GM23248 (cell line): ENCODE data around the gene KIAA1958. TPM values are rescaled to one million over a fixed set of nuclear protein-coding genes. Genes with fewer than 3 reads are reported as not detected.

Experiments used
- DNase-seq: peaks from one replicate; pipeline ENCODE4 v3.0.0-alpha.2; 2015
- H2AFZ ChIP-seq: fragments of 200-600 bp; sonication (generic); 2 replicates; pipeline ENCODE4 v1.6.1; 2016; ENCODE audit warnings: antibody characterized with exemption
- H3F3A ChIP-seq: fragments of 200-600 bp; sonication (generic); 2 replicates; pipeline ENCODE4 v1.6.1; 2016; ENCODE audit warnings: mild to moderate bottlenecking, antibody characterized with exemption, mixed run types; ENCODE audit not compliant: insufficient read depth
- H3K27ac ChIP-seq: fragments of 200-600 bp; sonication (generic); 2 replicates; pipeline ENCODE4 v1.5.1; 2016; ENCODE audit warnings: mild to moderate bottlenecking
- H3K27me3 ChIP-seq: fragments of 200-600 bp; sonication (generic); replicated peaks from 2 replicates; pipeline ENCODE4 v1.6.1; 2016; ENCODE audit warnings: mild to moderate bottlenecking; ENCODE audit not compliant: insufficient read depth
- H3K36me3 ChIP-seq: fragments of 200-600 bp; sonication (generic); 2 replicates; pipeline ENCODE4 v1.6.1; 2016; ENCODE audit warnings: low read depth, mild to moderate bottlenecking
- H3K4me1 ChIP-seq: fragments of 200-600 bp; sonication (generic); 2 replicates; pipeline ENCODE4 v1.6.1; 2016; ENCODE audit warnings: mild to moderate bottlenecking; ENCODE audit not compliant: insufficient read depth
- H3K4me2 ChIP-seq: fragments of 200-600 bp; sonication (generic); one replicate; pipeline ENCODE4 v1.6.1; 2016; ENCODE audit warnings: mild to moderate bottlenecking; ENCODE audit not compliant: unreplicated experiment
- H3K4me3 ChIP-seq: fragments of 200-600 bp; sonication (generic); 2 replicates; pipeline ENCODE4 v1.5.1; 2016; ENCODE audit warnings: mild to moderate bottlenecking
- H3K79me2 ChIP-seq: fragments of 200-600 bp; sonication (generic); 2 replicates; pipeline ENCODE4 v1.6.1; 2016; ENCODE audit warnings: mild to moderate bottlenecking; ENCODE audit not compliant: insufficient read depth
- H3K9ac ChIP-seq: fragments of 200-600 bp; sonication (generic); 2 replicates; pipeline ENCODE4 v1.6.1; 2016; ENCODE audit warnings: mild to moderate bottlenecking
- H3K9me2 ChIP-seq: fragments of 200-600 bp; sonication (generic); 2 replicates; pipeline ENCODE4 v1.6.1; 2016; ENCODE audit warnings: mixed run types, mild to moderate bottlenecking, moderate library complexity; ENCODE audit not compliant: insufficient read depth
- H3K9me3 ChIP-seq: fragments of 200-600 bp; sonication (generic); one replicate; pipeline ENCODE4 v1.6.1; 2017; ENCODE audit warnings: low read depth
- H4K20me1 ChIP-seq: fragments of 200-600 bp; sonication (generic); 2 replicates; pipeline ENCODE4 v1.6.0; 2016; ENCODE audit not compliant: insufficient read depth
- EZH2 ChIP-seq: fragments of 200-600 bp; sonication (generic); IDR thresholded peaks from 2 replicates; pipeline ENCODE4 v1.6.1; 2018; ENCODE audit warnings: antibody characterized with exemption, mild to moderate bottlenecking; ENCODE audit not compliant: insufficient read depth, poor library complexity, severe bottlenecking
- EZH2phosphoT487 ChIP-seq: fragments of 200-600 bp; sonication (generic); IDR thresholded peaks from 2 replicates; pipeline ENCODE4 v1.6.1; 2018; ENCODE audit warnings: antibody characterized with exemption, moderate library complexity, mild to moderate bottlenecking, low read depth; ENCODE audit not compliant: insufficient read depth
- WGBS, 2 experiments: methylation state at CpG; one replicate each; pipeline ENCODE4 v1.1.6; 2015 to 2017; ENCODE audit warnings: low lambda C conversion rate in 2 of 2, low coverage in 1 of 2; ENCODE audit errors: missing lambda C conversion rate in 2 of 2; 5-methylcytosine and 5-hydroxymethylcytosine counted together
- in situ Hi-C: fragments of 300-500 bp; cut with MboI; formaldehyde crosslinking; loops from 2 replicates; pipeline ENCODE4 v1.15.0; 2020
- polyA plus RNA-seq: library from polyadenylated mRNA; unstranded; fragments of >200 nt; fragmentation: Nextera tagmentation; extraction: Ambion mirVana; gene quantifications from 2 replicates; pipeline ENCODE4 v1.2.1, GENCODE V29; 2016
- total RNA-seq: library from RNA; depleted of rRNA; stranded (reverse); fragments of >200 nt; shearing (Covaris generic); gene quantifications from 2 replicates; pipeline ENCODE4 v1.2.3, GENCODE V29; 2014; rRNA removed

The KIAA1958 gene, protein sequence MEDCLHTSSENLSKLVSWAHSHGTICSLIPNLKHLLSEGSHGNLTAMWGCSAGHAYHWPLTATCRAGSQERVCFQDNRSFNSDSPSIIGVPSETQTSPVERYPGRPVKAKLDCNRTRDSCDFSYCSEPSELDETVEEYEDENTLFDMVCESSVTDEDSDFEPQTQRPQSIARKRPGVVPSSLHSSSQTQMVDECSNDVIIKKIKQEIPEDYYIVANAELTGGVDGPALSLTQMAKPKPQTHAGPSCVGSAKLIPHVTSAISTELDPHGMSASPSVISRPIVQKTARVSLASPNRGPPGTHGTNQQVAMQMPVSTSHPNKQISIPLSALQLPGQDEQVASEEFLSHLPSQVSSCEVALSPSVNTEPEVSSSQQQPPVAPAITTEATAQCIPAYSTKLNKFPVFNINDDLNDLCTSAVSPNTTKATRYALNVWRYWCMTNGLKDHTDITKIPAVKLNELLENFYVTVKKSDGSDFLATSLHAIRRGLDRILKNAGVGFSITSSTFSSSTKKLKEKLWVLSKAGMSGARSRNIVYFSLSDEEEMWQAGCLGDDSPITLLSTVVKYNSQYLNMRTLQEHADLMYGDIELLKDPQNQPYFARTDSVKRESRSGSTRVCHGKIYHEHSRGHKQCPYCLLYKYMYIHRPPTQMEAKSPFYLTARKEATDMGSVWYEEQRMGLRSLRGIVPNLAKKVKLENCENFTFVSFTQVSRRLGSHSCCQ
- total RNA-seq (4.7 and 7.7 TPM in 2 replicates), polyA plus RNA-seq (7.2 and 7.8 TPM in 2 replicates)

GRCh38 chr9:112486221-112487007 is at the start of gene KIAA1958:
Gene KIAA1958, plus strand, starts transcription at chr9:112486827. Its CDS starts 87,254 bp downstream, at chr9:112574081.
- Histone ChIP-seq H3K79me2 (peaks cover 42% of the 10 kb centered on the region), H3K36me3 (no peaks in the 10 kb centered on the region; the same call in 1 of the 2 replicates), H3K9ac (peak within 1 kb of the TSS; percentile 72), H3K4me1 (peaks cover 38% of the 10 kb centered on the region), H2AFZ (peak within 1 kb of the TSS; percentile 92), H3F3A (peaks cover 37% of the 10 kb centered on the region), H3K27me3 (no peaks in the 10 kb centered on the region), H4K20me1 (no peaks in the 10 kb centered on the region), H3K9me2 (no peaks in the 10 kb centered on the region), H3K4me3 (peak within 1 kb of the TSS; percentile 94), H3K27ac (peak within 1 kb of the TSS; percentile 24), H3K9me3 (no peaks in the 10 kb centered on the region), H3K4me2 (peak within 1 kb of the TSS; percentile 97)
- 5% methylated on average over 36 to 49 of the region's 93 CpGs for WGBS, 2 experiments
- in situ Hi-C loops: no loop called here
- TF ChIP-seq EZH2 (no peak), EZH2phosphoT487 (no peak)
- peak; percentile 81 for DNase-seq

DNA sequence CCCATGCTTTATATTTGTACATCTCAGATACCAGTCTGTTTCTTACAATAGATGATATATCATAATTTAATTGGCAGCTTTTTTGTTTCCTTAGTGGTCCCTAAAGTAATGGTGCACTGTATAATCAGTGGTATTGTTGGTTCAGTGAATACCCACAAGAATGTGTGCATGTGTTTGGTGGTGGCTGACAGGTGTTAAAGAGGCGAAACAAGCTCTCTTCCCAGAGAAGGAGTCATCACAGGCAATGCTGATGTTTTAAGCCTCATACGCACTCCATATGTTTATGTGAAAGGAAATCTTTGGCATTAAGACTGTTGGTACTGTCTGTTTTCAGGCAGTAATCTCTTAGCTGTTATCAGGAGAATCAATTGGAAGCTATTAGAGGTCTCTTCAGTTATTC is 49.2 kb upstream of the KIAA1958 start:
- no peak for DNase-seq
- no peaks in the 10 kb centered on the region for H3F3A ChIP-seq
- no peak overlapping the region for H3K4me2 ChIP-seq
- 100% methylated on average over 2 of the region's 2 CpGs for WGBS, 2 experiments
- H3K9me3 ChIP-seq: no peaks in the 10 kb centered on the region
- no peaks in the 10 kb centered on the region for H3K4me1 ChIP-seq
- no peak overlapping the region for H2AFZ ChIP-seq
- no peak overlapping the region for H3K9ac ChIP-seq
- no peak for TF ChIP-seq EZH2phosphoT487
- no peak for TF ChIP-seq EZH2
- H3K27ac ChIP-seq: no peak overlapping the region
- in situ Hi-C loops: no loop called here
- no peaks in the 10 kb centered on the region for H4K20me1 ChIP-seq
- H3K27me3 ChIP-seq: no peaks in the 10 kb centered on the region
- peaks cover 7% of the 10 kb centered on the region for H3K36me3 ChIP-seq
- no peak overlapping the region for H3K4me3 ChIP-seq
- no peaks in the 10 kb centered on the region for H3K9me2 ChIP-seq
- H3K79me2 ChIP-seq: no peaks in the 10 kb centered on the region

DNA sequence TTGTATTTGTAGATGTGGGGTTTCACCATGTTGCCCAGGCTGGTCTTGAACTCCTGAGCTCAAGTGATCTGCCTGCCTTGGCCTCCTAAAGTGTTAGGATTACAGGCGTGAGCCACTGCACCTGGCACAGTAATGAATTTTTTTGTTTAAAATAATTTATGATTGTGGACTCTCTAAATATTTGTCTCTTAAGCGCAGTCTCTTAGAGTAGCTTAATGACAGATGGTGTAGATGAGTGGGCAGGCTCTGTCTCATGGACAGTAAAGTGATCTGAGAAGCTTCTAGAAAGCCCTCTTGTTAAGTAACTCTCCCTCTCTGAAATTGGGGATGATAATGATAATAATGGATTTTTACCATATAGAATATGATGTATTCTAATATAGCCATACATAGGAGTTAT is 47.5 kb upstream of the KIAA1958 start:
- Histone ChIP-seq H3K4me1 (no peaks in the 10 kb centered on the region), H3K27me3 (no peaks in the 10 kb centered on the region), H3K9me3 (no peaks in the 10 kb centered on the region), H3F3A (0 out of 2 replicates have a peak, but pooled peaks cover 5% of the 10 kb centered on the region), H3K9me2 (no peaks in the 10 kb centered on the region), H2AFZ (no peak overlapping the region), H3K9ac (no peak overlapping the region), H3K4me3 (no peak overlapping the region), H3K79me2 (no peaks in the 10 kb centered on the region), H3K4me2 (no peak overlapping the region), H4K20me1 (no peaks in the 10 kb centered on the region), H3K27ac (no peak overlapping the region), H3K36me3 (peaks cover 7% of the 10 kb centered on the region)
- in situ Hi-C loops: no loop called here
- 95 to 98% methylated on average over 2 of the region's 2 CpGs for WGBS, 2 experiments
- TF ChIP-seq EZH2phosphoT487 (no peak), EZH2 (no peak)
- DNase-seq: no peak

GRCh38 chr9:112439825-112440224 is 46.8 kb upstream of the KIAA1958 start:
- H3F3A ChIP-seq: 0 out of 2 replicates have a peak, but pooled peaks cover 5% of the 10 kb centered on the region
- H3K4me1 ChIP-seq: no peaks in the 10 kb centered on the region
- no peaks in the 10 kb centered on the region for H3K9me3 ChIP-seq
- WGBS, 2 experiments: 100% methylated on average over 2 of the region's 2 CpGs
- H3K4me2 ChIP-seq: no peak overlapping the region
- DNase-seq: no peak
- no peak overlapping the region for H2AFZ ChIP-seq
- H3K36me3 ChIP-seq: peaks cover 7% of the 10 kb centered on the region
- TF ChIP-seq EZH2 (no peak), EZH2phosphoT487 (no peak)
- H3K9ac ChIP-seq: no peak overlapping the region
- H3K27me3 ChIP-seq: no peaks in the 10 kb centered on the region
- H3K27ac ChIP-seq: no peak overlapping the region
- H4K20me1 ChIP-seq: no peaks in the 10 kb centered on the region
- H3K79me2 ChIP-seq: no peaks in the 10 kb centered on the region
- no peaks in the 10 kb centered on the region for H3K9me2 ChIP-seq
- in situ Hi-C loops: no loop called here
- no peak overlapping the region for H3K4me3 ChIP-seq
